ENCODE measurements around the gene CAP2. TPM values are rescaled to one million over a fixed set of nuclear protein-coding genes. Genes with fewer than 3 reads are reported as not detected.

CAP2 gene
- total and polyA plus RNA-seq, 8 donors, result 6.5 to 10.6 (median 8.0) TPM

DNA sequence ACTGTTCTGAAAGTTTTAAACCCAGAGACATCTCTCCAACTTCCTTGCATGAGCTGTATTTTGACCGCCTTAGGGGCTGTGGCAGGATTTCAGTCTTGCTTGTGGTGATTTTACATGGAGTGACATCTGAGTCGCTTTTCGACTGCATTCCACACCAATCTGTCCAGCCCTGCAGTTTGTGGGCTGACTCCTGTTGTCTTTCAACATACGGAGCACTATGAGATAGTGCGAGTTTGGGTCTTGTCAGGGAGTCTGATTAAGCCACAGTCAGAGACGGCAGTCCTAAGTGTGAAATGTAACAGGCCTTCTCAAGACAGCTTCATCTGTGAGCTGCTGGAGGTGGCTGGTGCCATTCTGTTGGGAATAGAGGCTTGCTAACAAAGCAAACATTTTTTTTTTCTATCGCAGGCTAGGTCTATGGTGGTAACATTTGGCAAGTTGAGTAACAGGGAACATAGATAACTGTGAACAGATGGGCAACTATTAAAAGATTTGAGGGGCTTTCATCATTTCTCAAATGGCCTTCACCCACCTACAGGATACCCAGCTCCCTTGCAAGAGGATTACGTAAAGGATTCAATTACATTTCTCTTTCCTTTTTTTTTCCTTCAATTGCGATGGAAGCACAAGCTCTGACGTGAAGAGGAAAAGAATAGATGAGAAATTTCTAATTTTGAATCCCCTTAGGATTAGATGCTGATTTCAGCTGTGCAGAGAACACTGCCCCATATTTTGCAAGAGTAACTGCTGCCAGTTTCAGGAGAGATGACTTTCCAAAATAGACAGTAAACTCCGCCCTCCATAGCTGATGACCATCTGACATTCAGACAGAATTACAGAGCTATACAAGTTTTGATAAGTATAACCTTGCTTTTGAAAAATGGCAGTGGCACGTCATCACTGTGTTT is 25.1 kb downstream of the CAP2 start:
- intact Hi-C loops (cut with DNase I), result no loop called here
- TF ChIP-seq, protein P1, sequence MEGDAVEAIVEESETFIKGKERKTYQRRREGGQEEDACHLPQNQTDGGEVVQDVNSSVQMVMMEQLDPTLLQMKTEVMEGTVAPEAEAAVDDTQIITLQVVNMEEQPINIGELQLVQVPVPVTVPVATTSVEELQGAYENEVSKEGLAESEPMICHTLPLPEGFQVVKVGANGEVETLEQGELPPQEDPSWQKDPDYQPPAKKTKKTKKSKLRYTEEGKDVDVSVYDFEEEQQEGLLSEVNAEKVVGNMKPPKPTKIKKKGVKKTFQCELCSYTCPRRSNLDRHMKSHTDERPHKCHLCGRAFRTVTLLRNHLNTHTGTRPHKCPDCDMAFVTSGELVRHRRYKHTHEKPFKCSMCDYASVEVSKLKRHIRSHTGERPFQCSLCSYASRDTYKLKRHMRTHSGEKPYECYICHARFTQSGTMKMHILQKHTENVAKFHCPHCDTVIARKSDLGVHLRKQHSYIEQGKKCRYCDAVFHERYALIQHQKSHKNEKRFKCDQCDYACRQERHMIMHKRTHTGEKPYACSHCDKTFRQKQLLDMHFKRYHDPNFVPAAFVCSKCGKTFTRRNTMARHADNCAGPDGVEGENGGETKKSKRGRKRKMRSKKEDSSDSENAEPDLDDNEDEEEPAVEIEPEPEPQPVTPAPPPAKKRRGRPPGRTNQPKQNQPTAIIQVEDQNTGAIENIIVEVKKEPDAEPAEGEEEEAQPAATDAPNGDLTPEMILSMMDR (IDR thresholded peaks at IDR 0.05), result no peak
- H3K4me3 ChIP-seq, result no peak overlapping the region
- H3K27ac ChIP-seq, result no peak overlapping the region
- no peaks in the 10 kb centered on the region for H3K27me3 ChIP-seq
- no peak for DNase-seq
- no peak for ATAC-seq
- no peaks in the 10 kb centered on the region for H3K36me3 ChIP-seq
- H3K4me1 ChIP-seq, result peaks cover 0 to 4% of the 10 kb centered on the region in 2 donors
- H3K9me3 ChIP-seq, result no peaks in the 10 kb centered on the region

DNA sequence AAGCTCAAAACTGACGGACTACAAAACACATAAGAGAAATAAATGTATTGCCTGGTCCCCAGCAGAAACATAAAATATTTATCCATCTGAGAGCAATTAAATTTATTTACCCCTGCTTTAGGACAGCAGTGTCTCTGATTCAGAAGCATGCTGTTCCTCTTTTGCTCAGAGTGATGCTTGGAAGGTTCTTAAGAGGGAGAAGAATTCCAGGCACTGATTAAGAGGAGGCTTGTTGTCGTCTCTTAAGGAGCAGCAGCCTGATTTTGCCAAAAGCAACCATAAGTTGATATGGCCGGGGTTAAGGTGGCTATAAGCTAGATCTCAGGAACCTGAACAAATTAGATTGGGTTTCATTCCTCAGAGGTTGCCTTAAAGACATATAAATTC is 25.8 kb downstream of the CAP2 start:
- DNase-seq (no peak), ATAC-seq (no peak)
- intact Hi-C loops (cut with DNase I), result no loop called here
- Histone ChIP-seq H3K27me3 (no peaks in the 10 kb centered on the region), H3K36me3 (no peaks in the 10 kb centered on the region), H3K4me1 (peaks cover 0 to 4% of the 10 kb centered on the region in 2 donors), H3K27ac (no peak overlapping the region), H3K4me3 (no peak overlapping the region), H3K9me3 (no peaks in the 10 kb centered on the region)
- TF ChIP-seq, protein P1 (IDR thresholded peaks at IDR 0.05), result no peak

DNA sequence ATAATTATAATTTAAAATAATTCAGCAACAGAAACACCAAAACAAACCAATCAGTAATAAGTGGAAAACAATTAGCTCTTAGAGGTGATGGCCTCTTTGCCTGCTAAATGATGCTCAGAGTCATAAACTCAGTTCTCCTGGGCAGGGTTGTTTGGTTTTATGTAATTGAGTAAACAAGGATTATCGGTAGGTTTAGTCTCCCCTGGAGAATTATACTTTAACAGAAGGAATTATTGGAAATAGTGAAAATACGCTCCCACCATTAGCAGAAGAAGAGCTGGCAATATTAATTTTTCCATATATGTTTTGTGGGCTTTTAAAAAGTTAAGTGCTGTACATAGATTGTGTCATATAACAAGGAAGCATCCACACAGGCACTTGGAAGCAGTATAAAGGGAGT is 27.0 kb downstream of the CAP2 start:
- Histone ChIP-seq H3K4me3 (no peak overlapping the region), H3K27me3 (no peaks in the 10 kb centered on the region), H3K36me3 (no peaks in the 10 kb centered on the region), H3K27ac (no peak overlapping the region), H3K9me3 (no peaks in the 10 kb centered on the region), H3K4me1 (peaks cover 0 to 4% of the 10 kb centered on the region in 2 donors)
- ATAC-seq, result no peak
- TF ChIP-seq, protein P1 (IDR thresholded peaks at IDR 0.05), result no peak
- DNase-seq, result no peak
- intact Hi-C loops (cut with DNase I), result no loop called here

DNA sequence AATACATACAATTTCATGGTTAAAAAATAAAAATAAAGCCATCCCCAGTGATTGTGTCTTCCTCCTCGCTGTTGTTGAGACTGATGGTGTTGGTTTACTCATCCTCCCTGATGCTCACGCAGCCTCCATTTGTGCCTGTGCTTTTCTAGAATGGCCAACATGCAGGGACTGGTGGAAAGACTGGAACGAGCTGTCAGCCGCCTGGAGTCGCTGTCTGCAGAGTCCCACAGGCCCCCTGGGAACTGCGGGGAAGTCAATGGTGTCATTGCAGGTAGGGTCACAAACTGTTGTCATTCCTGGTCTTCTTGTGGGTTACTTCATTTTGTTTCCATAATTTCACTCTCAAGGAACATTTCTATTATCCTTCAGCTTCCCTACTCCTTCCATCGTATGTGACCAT is 28.0 kb downstream of the CAP2 start:
- H3K27ac ChIP-seq, result no peak overlapping the region
- TF ChIP-seq, protein P1 (IDR thresholded peaks at IDR 0.05), result no peak
- intact Hi-C loops (cut with DNase I), result no loop called here
- H3K4me1 ChIP-seq, result peaks cover 0 to 4% of the 10 kb centered on the region in 2 donors
- DNase-seq (no peak), ATAC-seq (no peak)
- no peaks in the 10 kb centered on the region for H3K27me3 ChIP-seq
- H3K4me3 ChIP-seq, result no peak overlapping the region
- no peaks in the 10 kb centered on the region for H3K36me3 ChIP-seq
- no peaks in the 10 kb centered on the region for H3K9me3 ChIP-seq

DNA sequence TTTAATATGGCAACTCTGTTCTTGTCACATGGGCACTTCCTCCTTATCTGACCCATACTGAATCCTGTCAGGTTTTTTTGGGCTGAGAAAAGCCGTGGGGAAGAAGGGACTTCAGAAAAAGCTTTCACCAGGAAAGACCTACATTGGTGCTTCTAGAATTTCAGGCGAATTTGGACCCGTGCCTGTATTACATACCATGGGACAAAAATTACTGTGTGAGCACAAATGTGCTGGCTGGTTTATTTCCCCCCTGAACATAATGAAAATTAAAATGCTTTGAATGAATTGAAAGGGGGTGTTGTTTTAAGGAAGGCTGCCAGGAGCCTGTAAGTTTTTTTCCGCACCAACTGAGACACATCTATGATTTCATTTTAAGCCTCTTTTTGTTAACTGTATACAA is 29.6 kb downstream of the CAP2 start:
- DNase-seq, result no peak

More for the DNA sequence above, 29.6 kb downstream of the CAP2 start:
- H3K36me3 ChIP-seq, result no peaks in the 10 kb centered on the region
- no peak for ATAC-seq
- no peaks in the 10 kb centered on the region for H3K4me1 ChIP-seq
- intact Hi-C loops (cut with DNase I), result no loop called here
- H3K27me3 ChIP-seq, result no peaks in the 10 kb centered on the region
- no peak overlapping the region for H3K27ac ChIP-seq
- H3K9me3 ChIP-seq, result no peaks in the 10 kb centered on the region
- TF ChIP-seq, protein P1 (IDR thresholded peaks at IDR 0.05), result no peak
- no peak overlapping the region for H3K4me3 ChIP-seq
